Neural cell (in vitro differentiated cells): Measurements from ENCODE around the gene STARD5. TPM values are rescaled to one million over a fixed set of nuclear protein-coding genes. Genes with fewer than 3 reads are reported as not detected.

ENCODE experiments used
- H2AFZ ChIP-seq: fragments of 200-600, 300-800 bp; sonication (generic), shearing (Covaris generic); 2 replicates; pipeline ENCODE4 v1.6.0; 2014; ENCODE audit warnings: low read depth, mild to moderate bottlenecking, antibody characterized with exemption, low read length, moderate library complexity
- H3F3A ChIP-seq: fragments of 200-600 bp; shearing (Covaris generic); 2 replicates; pipeline ENCODE4 v1.6.1; 2016; ENCODE audit warnings: mild to moderate bottlenecking, moderate library complexity, mixed read lengths, antibody characterized with exemption, low read length; ENCODE audit not compliant: insufficient read depth, poor library complexity, severe bottlenecking
- H3K27ac ChIP-seq: fragments of 200-600, 300-800 bp; sonication (generic), shearing (Covaris generic); 2 replicates; pipeline ENCODE4 v1.5.1; 2014; ENCODE audit warnings: mild to moderate bottlenecking, low read length, moderate library complexity
- H3K27me3 ChIP-seq: fragments of 300-800, 200-600 bp; sonication (generic), shearing (Covaris generic); 2 replicates; pipeline ENCODE4 v1.6.0; 2014; ENCODE audit warnings: mild to moderate bottlenecking, low read depth, low read length, moderate library complexity; ENCODE audit not compliant: insufficient read depth
- H3K36me3 ChIP-seq: fragments of 300-800, 200-600 bp; sonication (generic), shearing (Covaris generic); 2 replicates; pipeline ENCODE4 v1.5.1; 2014; ENCODE audit warnings: mild to moderate bottlenecking, antibody characterized with exemption, low read length, moderate library complexity; ENCODE audit not compliant: insufficient read depth
- H3K4me2 ChIP-seq: fragments of 300-800, 200-600 bp; sonication (generic), shearing (Covaris generic); 2 replicates; pipeline ENCODE4 v1.6.0; 2014; ENCODE audit warnings: mild to moderate bottlenecking, low read length
- H3K4me3 ChIP-seq: fragments of 300-800, 200-600 bp; sonication (generic), shearing (Covaris generic); 2 replicates; pipeline ENCODE4 v1.5.1; 2014; ENCODE audit warnings: mild to moderate bottlenecking, low read length, moderate library complexity
- H3K79me2 ChIP-seq: fragments of 200-600 bp; shearing (Covaris generic); replicated peaks from 2 replicates; pipeline ENCODE4 v1.6.0; 2014; ENCODE audit warnings: mild to moderate bottlenecking, low read length, moderate library complexity; ENCODE audit not compliant: insufficient read depth
- H3K9ac ChIP-seq: fragments of 300-800, 200-600 bp; sonication (generic), shearing (Covaris generic); 2 replicates; pipeline ENCODE4 v1.6.1; 2016; ENCODE audit warnings: mild to moderate bottlenecking, low read length, mixed read lengths
- H3K9me2 ChIP-seq: fragments of 200-600 bp; shearing (Covaris generic); 2 replicates; pipeline ENCODE4 v1.6.1; 2016; ENCODE audit warnings: mild to moderate bottlenecking, low read length, mixed read lengths; ENCODE audit not compliant: insufficient read depth
- H3K9me3 ChIP-seq: fragments of 200-600, 300-800 bp; sonication (generic), shearing (Covaris generic); 2 replicates; pipeline ENCODE4 v1.6.1; 2016; ENCODE audit warnings: mild to moderate bottlenecking, mixed run types, low read length, moderate library complexity, mixed read lengths
- H4K20me1 ChIP-seq: fragments of 200-600 bp; shearing (Covaris generic); 2 replicates; pipeline ENCODE4 v1.6.1; 2016; ENCODE audit warnings: mild to moderate bottlenecking, mixed run types; ENCODE audit not compliant: insufficient read depth
- EP300 ChIP-seq: fragments of 450-650 bp; conservative IDR thresholded peaks from 2 replicates; pipeline ENCODE4 v1.6.1; 2014; ENCODE audit warnings: antibody characterized with exemption, mild to moderate bottlenecking, moderate library complexity; ENCODE audit not compliant: poor library complexity, severe bottlenecking
- EZH2 ChIP-seq: fragments of 200-600, 300-800 bp; shearing (Covaris generic), sonication (generic); IDR thresholded peaks from 2 replicates; pipeline ENCODE4 v1.6.1; 2014; ENCODE audit warnings: antibody characterized with exemption, low read length, borderline replicate concordance, mild to moderate bottlenecking; ENCODE audit not compliant: insufficient read depth, poor library complexity, severe bottlenecking
- MXI1 ChIP-seq: fragments of 450-650 bp; conservative IDR thresholded peaks from 2 replicates; pipeline ENCODE4 v1.6.1; 2014; ENCODE audit warnings: antibody characterized with exemption, mild to moderate bottlenecking; ENCODE audit not compliant: poor library complexity, severe bottlenecking
- POLR2AphosphoS5 ChIP-seq: IDR thresholded peaks from 2 replicates; pipeline ENCODE4 v1.6.1; 2012
- RAD21 ChIP-seq: fragments of 450-650 bp; conservative IDR thresholded peaks from 2 replicates; pipeline ENCODE4 v1.6.1; 2014; ENCODE audit warnings: antibody characterized with exemption, mild to moderate bottlenecking, moderate library complexity
- SMC3 ChIP-seq: fragments of 450-650 bp; conservative IDR thresholded peaks from 2 replicates; pipeline ENCODE4 v1.6.1; 2014; ENCODE audit warnings: antibody characterized with exemption, mild to moderate bottlenecking, moderate library complexity; ENCODE audit not compliant: poor library complexity
- TAF1 ChIP-seq: IDR thresholded peaks from 2 replicates; pipeline ENCODE4 v1.6.1; 2012; ENCODE audit warnings: low read depth
- polyA plus RNA-seq: library from polyadenylated mRNA; depleted of rRNA; stranded (reverse); fragments of >200 nt; gene quantifications from 2 replicates; pipeline ENCODE4 v1.2.3, GENCODE V29; 2014
- TF ChIP-seq, protein P1 (sequence below): IDR thresholded peaks from 2 replicates; pipeline ENCODE4 v1.6.1; 2012; ENCODE audit warnings: borderline replicate concordance
- TF ChIP-seq, protein P2 (sequence below): fragments of 450-650 bp; IDR thresholded peaks from 2 replicates; pipeline ENCODE4 v1.5.1; 2014; ENCODE audit warnings: antibody characterized with exemption, mild to moderate bottlenecking, moderate library complexity; ENCODE audit not compliant: poor library complexity, severe bottlenecking

STARD5 gene
- polyA plus RNA-seq, 1 donor from 2014 or later = 0.76 TPM

DNA sequence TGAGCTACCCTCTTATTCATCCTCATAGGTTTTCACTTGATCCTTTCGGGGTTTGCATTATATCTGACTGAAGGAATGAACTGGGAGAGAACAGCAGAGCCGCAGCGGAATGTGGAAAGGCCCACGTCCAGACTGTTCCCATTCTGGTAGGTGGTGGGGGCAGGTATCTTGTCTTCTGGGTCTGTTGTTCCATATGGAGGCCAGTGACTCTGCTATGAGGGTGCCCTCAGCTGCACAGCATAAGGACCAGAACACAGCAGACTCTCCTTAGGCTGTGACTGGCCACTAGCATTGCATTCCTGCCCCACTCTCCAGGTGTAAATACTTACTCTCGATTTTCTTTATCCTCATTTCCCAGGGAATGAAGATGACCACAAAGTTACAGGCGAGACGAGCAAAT, 38.0 kb upstream of the STARD5 start:
- Histone ChIP-seq H3K9me3 (no peaks in the 10 kb centered on the region), H3K4me2 (no peak overlapping the region), H3K36me3 (no peaks in the 10 kb centered on the region), H3K9ac (no peak overlapping the region), H3F3A (no peaks in the 10 kb centered on the region), H3K4me3 (no peak overlapping the region), H3K79me2 (no peaks in the 10 kb centered on the region), H2AFZ (no peak overlapping the region), H3K27me3 (no peaks in the 10 kb centered on the region), H4K20me1 (no peaks in the 10 kb centered on the region), H3K27ac (no peak overlapping the region), H3K9me2 (no peaks in the 10 kb centered on the region)
- TF ChIP-seq TAF1 (no peak), MXI1 (no peak), EP300 (no peak), RAD21 (no peak), EZH2 (no peak), SMC3 (no peak), POLR2AphosphoS5 (no peak)
- TF ChIP-seq, protein P1, sequence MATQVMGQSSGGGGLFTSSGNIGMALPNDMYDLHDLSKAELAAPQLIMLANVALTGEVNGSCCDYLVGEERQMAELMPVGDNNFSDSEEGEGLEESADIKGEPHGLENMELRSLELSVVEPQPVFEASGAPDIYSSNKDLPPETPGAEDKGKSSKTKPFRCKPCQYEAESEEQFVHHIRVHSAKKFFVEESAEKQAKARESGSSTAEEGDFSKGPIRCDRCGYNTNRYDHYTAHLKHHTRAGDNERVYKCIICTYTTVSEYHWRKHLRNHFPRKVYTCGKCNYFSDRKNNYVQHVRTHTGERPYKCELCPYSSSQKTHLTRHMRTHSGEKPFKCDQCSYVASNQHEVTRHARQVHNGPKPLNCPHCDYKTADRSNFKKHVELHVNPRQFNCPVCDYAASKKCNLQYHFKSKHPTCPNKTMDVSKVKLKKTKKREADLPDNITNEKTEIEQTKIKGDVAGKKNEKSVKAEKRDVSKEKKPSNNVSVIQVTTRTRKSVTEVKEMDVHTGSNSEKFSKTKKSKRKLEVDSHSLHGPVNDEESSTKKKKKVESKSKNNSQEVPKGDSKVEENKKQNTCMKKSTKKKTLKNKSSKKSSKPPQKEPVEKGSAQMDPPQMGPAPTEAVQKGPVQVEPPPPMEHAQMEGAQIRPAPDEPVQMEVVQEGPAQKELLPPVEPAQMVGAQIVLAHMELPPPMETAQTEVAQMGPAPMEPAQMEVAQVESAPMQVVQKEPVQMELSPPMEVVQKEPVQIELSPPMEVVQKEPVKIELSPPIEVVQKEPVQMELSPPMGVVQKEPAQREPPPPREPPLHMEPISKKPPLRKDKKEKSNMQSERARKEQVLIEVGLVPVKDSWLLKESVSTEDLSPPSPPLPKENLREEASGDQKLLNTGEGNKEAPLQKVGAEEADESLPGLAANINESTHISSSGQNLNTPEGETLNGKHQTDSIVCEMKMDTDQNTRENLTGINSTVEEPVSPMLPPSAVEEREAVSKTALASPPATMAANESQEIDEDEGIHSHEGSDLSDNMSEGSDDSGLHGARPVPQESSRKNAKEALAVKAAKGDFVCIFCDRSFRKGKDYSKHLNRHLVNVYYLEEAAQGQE = no peak
- TF ChIP-seq, protein P2, sequence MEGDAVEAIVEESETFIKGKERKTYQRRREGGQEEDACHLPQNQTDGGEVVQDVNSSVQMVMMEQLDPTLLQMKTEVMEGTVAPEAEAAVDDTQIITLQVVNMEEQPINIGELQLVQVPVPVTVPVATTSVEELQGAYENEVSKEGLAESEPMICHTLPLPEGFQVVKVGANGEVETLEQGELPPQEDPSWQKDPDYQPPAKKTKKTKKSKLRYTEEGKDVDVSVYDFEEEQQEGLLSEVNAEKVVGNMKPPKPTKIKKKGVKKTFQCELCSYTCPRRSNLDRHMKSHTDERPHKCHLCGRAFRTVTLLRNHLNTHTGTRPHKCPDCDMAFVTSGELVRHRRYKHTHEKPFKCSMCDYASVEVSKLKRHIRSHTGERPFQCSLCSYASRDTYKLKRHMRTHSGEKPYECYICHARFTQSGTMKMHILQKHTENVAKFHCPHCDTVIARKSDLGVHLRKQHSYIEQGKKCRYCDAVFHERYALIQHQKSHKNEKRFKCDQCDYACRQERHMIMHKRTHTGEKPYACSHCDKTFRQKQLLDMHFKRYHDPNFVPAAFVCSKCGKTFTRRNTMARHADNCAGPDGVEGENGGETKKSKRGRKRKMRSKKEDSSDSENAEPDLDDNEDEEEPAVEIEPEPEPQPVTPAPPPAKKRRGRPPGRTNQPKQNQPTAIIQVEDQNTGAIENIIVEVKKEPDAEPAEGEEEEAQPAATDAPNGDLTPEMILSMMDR = no peak

GRCh38 chr15:81360491-81360890, 36.5 kb upstream of the STARD5 start:
- H3K27ac ChIP-seq = no peak overlapping the region
- H3K9me3 ChIP-seq = no peaks in the 10 kb centered on the region
- no peaks in the 10 kb centered on the region for H3K36me3 ChIP-seq
- H2AFZ ChIP-seq = no peak overlapping the region
- no peaks in the 10 kb centered on the region for H3K79me2 ChIP-seq
- no peak overlapping the region for H3K9ac ChIP-seq
- H3K9me2 ChIP-seq = no peaks in the 10 kb centered on the region
- no peak for TF ChIP-seq SMC3
- TF ChIP-seq EZH2 = no peak
- no peak for TF ChIP-seq RAD21
- TF ChIP-seq, protein P1 = no peak
- TF ChIP-seq TAF1 = no peak
- no peak for TF ChIP-seq POLR2AphosphoS5
- no peak for TF ChIP-seq EP300
- TF ChIP-seq, protein P2 = no peak
- no peak for TF ChIP-seq MXI1
- H4K20me1 ChIP-seq = no peaks in the 10 kb centered on the region
- no peak overlapping the region for H3K4me3 ChIP-seq
- H3K4me2 ChIP-seq = no peak overlapping the region
- H3F3A ChIP-seq = no peaks in the 10 kb centered on the region
- no peaks in the 10 kb centered on the region for H3K27me3 ChIP-seq
